Measurements from ENCODE around the gene OLA1.

- TF ChIP-seq POLR2AphosphoS5 (IDR thresholded peaks at IDR 0.05; ENCODE audit: borderline replicate concordance, low read depth, low read length), result no peak
- no peak for TF ChIP-seq EZH2 (IDR thresholded peaks at IDR 0.05)
Observed at GRCh38 chr2:174027956-174028355, 220.4 kb downstream of the OLA1 start.

All from SK-N-MC (cell line).